ENCODE data around the gene MGP.

MGP gene

GRCh38 chr12:14910090-14910915, 24.6 kb upstream of the MGP start:
- H3K36me3 ChIP-seq (ENCODE audit: insufficient read depth, low read length) = no peaks in the 10 kb centered on the region
- no peak for DNase-seq (ENCODE audit: low read depth, low spot score)
- H3K27ac ChIP-seq = no peak overlapping the region
- TF ChIP-seq FOXP2 (optimal IDR thresholded peaks at IDR 0.05; ENCODE audit: control extremely low read depth, extremely low read length, insufficient read depth) (no peak), POLR2AphosphoS5 (IDR thresholded peaks at IDR 0.05; ENCODE audit: borderline replicate concordance, low read depth, low read length) (no peak), EZH2 (IDR thresholded peaks at IDR 0.05) (no peak)
- H3K4me3 ChIP-seq = no peak overlapping the region
- H3K9ac ChIP-seq (ENCODE audit: insufficient read length) = no peak overlapping the region
- H3K9me3 ChIP-seq (ENCODE audit: low read depth, low read length) = no peaks in the 10 kb centered on the region

GRCh38 chr12:14907953-14908352, 22.3 kb upstream of the MGP start:
- no peak overlapping the region for H3K27ac ChIP-seq
- TF ChIP-seq FOXP2 (optimal IDR thresholded peaks at IDR 0.05; ENCODE audit: control extremely low read depth, extremely low read length, insufficient read depth) (no peak), POLR2AphosphoS5 (IDR thresholded peaks at IDR 0.05; ENCODE audit: borderline replicate concordance, low read depth, low read length) (no peak), EZH2 (IDR thresholded peaks at IDR 0.05) (no peak)
- H3K4me3 ChIP-seq = no peak overlapping the region
- no peaks in the 10 kb centered on the region for H3K9me3 ChIP-seq (ENCODE audit: low read depth, low read length)
- H3K36me3 ChIP-seq (ENCODE audit: insufficient read depth, low read length) = no peaks in the 10 kb centered on the region
- no peak overlapping the region for H3K9ac ChIP-seq (ENCODE audit: insufficient read length)
- no peak for DNase-seq (ENCODE audit: low read depth, low spot score)

- Histone ChIP-seq H3K9me3 (ENCODE audit: low read depth, low read length) (no peaks in the 10 kb centered on the region), H3K36me3 (ENCODE audit: insufficient read depth, low read length) (no peaks in the 10 kb centered on the region), H3K9ac (ENCODE audit: insufficient read length) (no peak overlapping the region), H3K27ac (no peak overlapping the region), H3K4me3 (no peak overlapping the region)
- DNase-seq (ENCODE audit: low read depth, low spot score) = no peak
- TF ChIP-seq FOXP2 (optimal IDR thresholded peaks at IDR 0.05; ENCODE audit: control extremely low read depth, extremely low read length, insufficient read depth) = no peak
- no peak for TF ChIP-seq EZH2 (IDR thresholded peaks at IDR 0.05)
- TF ChIP-seq POLR2AphosphoS5 (IDR thresholded peaks at IDR 0.05; ENCODE audit: borderline replicate concordance, low read depth, low read length) = no peak
Measured at GRCh38 chr12:14906114-14906513, 20.5 kb upstream of the MGP start.

GRCh38 chr12:14905269-14906004, 19.8 kb upstream of the MGP start:
- DNase-seq (ENCODE audit: low read depth, low spot score) = no peak
- TF ChIP-seq EZH2 (IDR thresholded peaks at IDR 0.05) = no peak
- TF ChIP-seq POLR2AphosphoS5 (IDR thresholded peaks at IDR 0.05; ENCODE audit: borderline replicate concordance, low read depth, low read length) = no peak
- no peak for TF ChIP-seq FOXP2 (optimal IDR thresholded peaks at IDR 0.05; ENCODE audit: control extremely low read depth, extremely low read length, insufficient read depth)
- no peak overlapping the region for H3K4me3 ChIP-seq
- no peaks in the 10 kb centered on the region for H3K9me3 ChIP-seq (ENCODE audit: low read depth, low read length)
- H3K27ac ChIP-seq = no peak overlapping the region
- H3K36me3 ChIP-seq (ENCODE audit: insufficient read depth, low read length) = no peaks in the 10 kb centered on the region
- no peak overlapping the region for H3K9ac ChIP-seq (ENCODE audit: insufficient read length)

GRCh38 chr12:14904854-14905253, 19.2 kb upstream of the MGP start:
- no peak for TF ChIP-seq EZH2 (IDR thresholded peaks at IDR 0.05)
- no peak for TF ChIP-seq POLR2AphosphoS5 (IDR thresholded peaks at IDR 0.05; ENCODE audit: borderline replicate concordance, low read depth, low read length)
- Histone ChIP-seq H3K9ac (ENCODE audit: insufficient read length) (no peak overlapping the region), H3K9me3 (ENCODE audit: low read depth, low read length) (no peaks in the 10 kb centered on the region), H3K36me3 (ENCODE audit: insufficient read depth, low read length) (no peaks in the 10 kb centered on the region), H3K4me3 (no peak overlapping the region), H3K27ac (no peak overlapping the region)
- no peak for DNase-seq (ENCODE audit: low read depth, low spot score)

- Histone ChIP-seq H3K27ac (no peak overlapping the region; the same call in 1 of the 2 replicates), H3K9me3 (ENCODE audit: low read depth, low read length) (no peaks in the 10 kb centered on the region), H3K36me3 (ENCODE audit: insufficient read depth, low read length) (no peaks in the 10 kb centered on the region), H3K9ac (ENCODE audit: insufficient read length) (no peak overlapping the region), H3K4me3 (no peak overlapping the region)
- TF ChIP-seq POLR2AphosphoS5 (IDR thresholded peaks at IDR 0.05; ENCODE audit: borderline replicate concordance, low read depth, low read length) = no peak
- TF ChIP-seq EZH2 (IDR thresholded peaks at IDR 0.05) = no peak
- no peak for TF ChIP-seq FOXP2 (optimal IDR thresholded peaks at IDR 0.05; ENCODE audit: control extremely low read depth, extremely low read length, insufficient read depth)
- no peak for DNase-seq (ENCODE audit: low read depth, low spot score)
Measured at GRCh38 chr12:14903386-14904098, 17.9 kb upstream of the MGP start.

DNA sequence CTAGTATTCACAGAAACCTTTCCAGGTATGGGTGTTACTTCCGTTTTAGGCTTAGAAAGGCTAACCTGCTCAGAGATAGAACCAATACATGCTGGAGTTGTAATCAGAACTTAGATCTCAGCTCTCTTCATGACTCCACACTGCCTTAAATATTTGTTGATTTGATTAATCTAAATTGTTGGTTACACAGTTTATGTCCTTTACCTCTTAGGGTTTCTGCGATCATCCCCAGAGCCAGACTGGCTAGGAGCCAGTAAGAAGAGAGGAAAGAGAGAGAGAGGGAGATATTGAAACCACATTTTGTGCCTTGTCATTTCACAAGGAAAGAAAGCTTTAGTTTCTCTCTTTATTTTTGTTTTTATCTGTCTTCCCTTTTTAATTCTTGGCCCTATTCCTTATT, 16.8 kb upstream of the MGP start:
- H3K4me3 ChIP-seq = no peak overlapping the region; the same call in 1 of the 2 replicates
- DNase-seq (ENCODE audit: low read depth, low spot score) = no peak
- H3K27ac ChIP-seq = peak overlapping the region; percentile 72; the same call in 1 of the 2 replicates

DNA sequence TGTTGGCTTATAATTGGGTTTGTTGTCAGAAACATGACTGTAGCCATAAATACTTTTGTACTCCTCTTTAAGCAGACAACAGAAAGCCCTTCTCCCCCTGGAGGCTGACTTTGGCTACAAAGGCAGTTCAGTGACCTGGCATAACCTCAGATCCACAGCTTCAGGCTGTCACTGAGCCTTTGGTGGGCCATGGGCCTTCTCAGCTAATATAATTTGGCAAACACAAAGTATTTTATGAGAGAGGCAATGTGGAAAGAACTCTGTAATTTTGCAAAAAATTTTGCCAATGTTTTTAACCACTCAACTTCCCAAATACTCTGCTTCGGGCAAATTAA, 15.5 kb upstream of the MGP start:
- peak overlapping the region; percentile 35 for H3K27ac ChIP-seq
- no peaks in the 10 kb centered on the region for H3K9me3 ChIP-seq (ENCODE audit: low read depth, low read length)
- no peak overlapping the region for H3K9ac ChIP-seq (ENCODE audit: insufficient read length)
- TF ChIP-seq POLR2AphosphoS5 (IDR thresholded peaks at IDR 0.05; ENCODE audit: borderline replicate concordance, low read depth, low read length) (no peak), EZH2 (IDR thresholded peaks at IDR 0.05) (no peak), FOXP2 (optimal IDR thresholded peaks at IDR 0.05; ENCODE audit: control extremely low read depth, extremely low read length, insufficient read depth) (no peak)
- no peak overlapping the region for H3K4me3 ChIP-seq
- no peak for DNase-seq (ENCODE audit: low read depth, low spot score)
- no peaks in the 10 kb centered on the region for H3K36me3 ChIP-seq (ENCODE audit: insufficient read depth, low read length)

More for the DNA sequence above, 16.8 kb upstream of the MGP start:
- TF ChIP-seq EZH2 (IDR thresholded peaks at IDR 0.05) (no peak), FOXP2 (optimal IDR thresholded peaks at IDR 0.05; ENCODE audit: control extremely low read depth, extremely low read length, insufficient read depth) (no peak), POLR2AphosphoS5 (IDR thresholded peaks at IDR 0.05; ENCODE audit: borderline replicate concordance, low read depth, low read length) (no peak)
- H3K9ac ChIP-seq (ENCODE audit: insufficient read length) = no peak overlapping the region
- no peaks in the 10 kb centered on the region for H3K9me3 ChIP-seq (ENCODE audit: low read depth, low read length)
- no peaks in the 10 kb centered on the region for H3K36me3 ChIP-seq (ENCODE audit: insufficient read depth, low read length)
